HepG2 (cell line): ENCODE results near the gene PPP2R2D. TPM values are rescaled to one million over a fixed set of nuclear protein-coding genes. Genes with fewer than 3 reads are reported as not detected.

ENCODE experiments used
- ATAC-seq: fragments of 200-7000 bp; cut with Tn5 transposase; 3 replicates; pipeline ENCODE4 v1.9.1; 2020; ENCODE audit warnings: mild to moderate bottlenecking, moderate library complexity
- BruUV-seq: library from RNA; stranded (reverse); fragments of 400-500 nt; replicated peaks from 2 replicates; lab custom pipeline; 2021; lab: Mats Ljungman, UMichigan
- CTCF ChIA-PET: fragments of 300-600 bp; formaldehyde crosslinking; extraction: SDS; loops from one replicate; lab custom pipeline; 2021; ENCODE audit warnings: low total read pairs, inconsistent platforms, low intra/inter-chr PET ratio; lab: Yijun Ruan, JAX
- POLR2A ChIA-PET: fragments of 350-600 bp; sonication (Branson Sonifier 250); formaldehyde crosslinking; loops from one replicate; lab custom pipeline; 2020; ENCODE audit warnings: antibody characterized with exemption, inconsistent platforms; lab: Yijun Ruan, JAX
- DNase-seq: peaks from one replicate; pipeline ENCODE4 v3.0.0-alpha.2; 2015; ENCODE audit warnings: low spot score
- FAIRE-seq: peaks from 3 replicates; lab custom pipeline; 2011; peaks lifted over from hg19 to GRCh38; lab: Jason Lieb, UNC
- H2AFZ ChIP-seq: one replicate; pipeline ENCODE4 v1.6.1; 2011; ENCODE audit warnings: low read length, inconsistent platforms
- H3K27ac ChIP-seq: fragments of 300-600 bp; 3 replicates; pipeline ENCODE4 v1.8.0; 2011; ENCODE audit warnings: mixed run types, mild to moderate bottlenecking, mixed read lengths, low read length, inconsistent platforms; ENCODE audit not compliant: insufficient read depth; ENCODE audit errors: extremely low read length
- H3K27me3 ChIP-seq, 2 experiments: fragments of 200-600 bp in 1 of 2; 2 replicates in 1 of 2; 3 replicates in 1 of 2; pipeline versions ENCODE4 v1.6.0 to v1.8.0; 2011; ENCODE audit warnings: low read length in 2 of 2, mild to moderate bottlenecking in 2 of 2, moderate library complexity in 2 of 2, inconsistent platforms in 1 of 2; ENCODE audit not compliant: insufficient read depth in 2 of 2, control insufficient read depth in 1 of 2
- H3K36me3 ChIP-seq, 2 experiments: fragments of 200-600 bp in 1 of 2; replicated peaks in 1 of 2; 2 replicates in 1 of 2; 3 replicates in 1 of 2; pipeline versions ENCODE4 v1.5.1 to v1.8.0; 2011; ENCODE audit warnings: low read length in 2 of 2, inconsistent platforms in 1 of 2; ENCODE audit not compliant: insufficient read depth in 2 of 2, control insufficient read depth in 1 of 2
- H3K4me1 ChIP-seq: 2 replicates; pipeline ENCODE4 v1.5.1; 2012; ENCODE audit warnings: low read length, inconsistent platforms; ENCODE audit not compliant: insufficient read depth
- H3K4me2 ChIP-seq: 2 replicates; pipeline ENCODE4 v1.6.0; 2011; ENCODE audit warnings: low read depth, low read length, inconsistent platforms
- H3K4me3 ChIP-seq, 3 experiments: fragments of 200-600 bp in 1 of 3; sonication (generic), shearing (Covaris generic) in 1 of 3; replicated peaks in 1 of 3; 2 replicates each; pipeline ENCODE4 v1.5.1; 2011 to 2016; ENCODE audit warnings: low read length in 3 of 3, inconsistent platforms in 2 of 3, low read depth in 2 of 3, mild to moderate bottlenecking in 2 of 3, control low read depth in 1 of 3, mixed read lengths in 1 of 3; ENCODE audit not compliant: insufficient read depth in 1 of 3
- H3K79me2 ChIP-seq: one replicate; pipeline ENCODE4 v1.6.1; 2011; ENCODE audit warnings: low read length, inconsistent platforms; ENCODE audit not compliant: insufficient read depth
- H3K9ac ChIP-seq: 2 replicates; pipeline ENCODE4 v1.6.0; 2011; ENCODE audit warnings: mild to moderate bottlenecking, low read depth, low read length, inconsistent platforms; ENCODE audit not compliant: insufficient read depth
- H3K9me3 ChIP-seq: 2 replicates; pipeline ENCODE4 v1.5.1; 2012; ENCODE audit warnings: mild to moderate bottlenecking, low read length
- H4K20me1 ChIP-seq: 2 replicates; pipeline ENCODE4 v1.6.0; 2011; ENCODE audit warnings: inconsistent platforms, mild to moderate bottlenecking, low read length, moderate library complexity; ENCODE audit not compliant: insufficient read depth
- CTCF ChIP-seq: sonication (generic); formaldehyde crosslinking; IDR thresholded peaks from 2 replicates; pipeline ENCODE4 v1.5.0; 2020; ENCODE audit warnings: mild to moderate bottlenecking, missing genetic modification reagents, moderate library complexity
- MAFG ChIP-seq: sonication (generic); formaldehyde crosslinking; IDR thresholded peaks from 2 replicates; pipeline ENCODE4 v1.5.1; 2020; ENCODE audit warnings: mild to moderate bottlenecking, missing genetic modification reagents
- RBFOX2 ChIP-seq: fragments of 200-400 bp; formaldehyde crosslinking; IDR thresholded peaks from 2 replicates; pipeline ENCODE4 v1.6.1; 2017; ENCODE audit warnings: low read depth, mild to moderate bottlenecking, low read length
- ZMYM3 ChIP-seq: sonication (generic); formaldehyde crosslinking; IDR thresholded peaks from 2 replicates; pipeline ENCODE4 v1.5.1; 2020; ENCODE audit warnings: mild to moderate bottlenecking, missing genetic modification reagents
- ZNF879 ChIP-seq: sonication (generic); formaldehyde crosslinking; IDR thresholded peaks from 2 replicates; pipeline ENCODE4 v1.8.1; 2023; ENCODE audit warnings: missing genetic modification reagents
- WGBS: methylation state at CpG from one replicate; pipeline ENCODE4 v1.1.6; 2017; ENCODE audit warnings: low lambda C conversion rate; 5-methylcytosine and 5-hydroxymethylcytosine counted together
- in situ Hi-C: cut with HindIII; loops from 2 replicates; pipeline ENCODE4 v1.10.0; 2017; ENCODE audit warnings: low pct_unique_long_range_greater_than_20kb; ENCODE audit not compliant: extremely low pct_ligation_motif_present
- intact Hi-C: fragments of 100-400 bp; cut with micrococcal nuclease; formaldehyde crosslinking; loops from one replicate; pipeline ENCODE4 v1.10.0; 2022; ENCODE audit not compliant: unreplicated experiment
- polyA plus RNA-seq, 8 experiments: library from polyadenylated mRNA; depleted of rRNA in 3 of 8; stranded (reverse) in 7 of 8; unstranded in 1 of 8; fragments of >200 nt; fragmentation: Illumina TruSeq in 4 of 8; extraction: Trizol in 4 of 8; gene quantifications; 2 replicates each; pipeline versions ENCODE4 v1.2.1 to v1.2.3, GENCODE V29; 2011 to 2016; ENCODE audit warnings: low read depth in 4 of 8, missing spikeins in 1 of 8, mixed read lengths in 1 of 8; ENCODE audit not compliant: insufficient read depth in 1 of 8
- total RNA-seq, 5 experiments: library from RNA; depleted of rRNA; stranded (reverse); fragments of >200 nt; fragmentation: Illumina TruSeq; extraction: Trizol; gene quantifications; 2 replicates each; pipeline ENCODE4 v1.2.3, GENCODE V29; 2016; ENCODE audit warnings: low read depth in 1 of 5

The PPP2R2D gene
- total and polyA plus RNA-seq, 2 of the 13 experiments (the other 11 are each of a cell fraction or from before 2014, with no cell fraction given): 32.7 to 33.2 TPM

DNA sequence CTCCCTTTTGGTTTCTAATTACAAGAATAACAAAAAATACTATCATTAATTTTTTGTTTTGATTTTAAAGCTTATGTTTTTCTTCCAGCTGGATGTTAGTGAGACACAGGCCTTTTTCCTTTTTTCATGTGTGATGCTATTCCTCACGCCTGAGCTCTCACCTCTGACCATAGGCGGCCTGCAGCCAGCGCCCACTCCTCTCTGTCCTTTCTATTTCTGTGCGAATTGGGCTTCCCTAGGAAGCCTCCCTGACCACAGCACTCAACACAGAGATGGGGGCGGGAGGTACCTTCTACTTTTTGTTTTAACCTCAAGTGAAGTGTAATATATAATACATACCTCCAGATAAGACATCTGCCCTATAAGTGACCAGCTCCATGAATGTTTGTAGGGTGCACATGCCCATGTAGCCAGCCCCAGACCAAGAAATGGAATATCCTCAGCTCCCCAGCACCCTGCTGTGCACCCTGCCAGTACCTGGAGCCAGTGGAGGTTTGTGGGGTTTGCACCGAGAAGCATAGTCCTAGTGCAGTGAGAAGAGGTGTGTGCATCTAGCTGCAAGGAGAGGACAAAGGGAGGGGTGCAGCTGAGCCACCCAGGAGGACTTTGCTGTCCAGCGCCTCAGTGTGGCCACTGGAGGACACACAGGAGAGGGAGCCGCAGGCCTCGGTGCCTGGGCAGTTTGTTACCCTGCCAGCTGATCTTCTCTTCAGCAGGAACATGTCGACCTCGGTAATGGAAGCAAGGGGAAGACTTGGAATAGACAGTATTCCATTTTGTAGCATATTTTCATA, 42.4 kb downstream of the PPP2R2D start (continued):
- TF ChIP-seq CTCF (CRISPR knock-in tag): peak; percentile 59
- no peak for TF ChIP-seq ZNF879 (CRISPR knock-in tag)
- no peak for TF ChIP-seq RBFOX2

DNA sequence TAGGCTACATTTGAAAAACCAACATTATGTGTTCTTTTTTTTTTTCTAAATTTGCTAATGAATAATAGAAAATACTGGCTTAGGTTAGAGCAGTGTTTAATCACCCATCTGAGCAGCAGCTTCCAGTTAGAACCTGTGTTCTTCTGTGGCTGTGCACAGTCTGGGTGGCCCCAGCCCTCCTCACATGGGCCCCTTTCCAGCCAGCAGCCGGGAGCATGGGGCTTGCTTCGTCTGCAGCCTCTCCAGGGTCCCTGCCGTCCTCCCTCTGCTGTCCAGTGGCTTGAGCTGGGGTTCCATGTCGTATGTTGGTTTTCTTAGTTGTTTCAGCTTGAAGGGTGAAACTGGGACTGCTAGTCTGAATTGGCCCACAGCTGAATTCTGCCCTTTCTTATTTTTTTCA, 43.6 kb downstream of the PPP2R2D start:
- in situ Hi-C loops (no loop called here), intact Hi-C loops (no loop called here)
- Histone ChIP-seq H3K9me3 (no peaks in the 10 kb centered on the region), H2AFZ (no peak overlapping the region), H3K79me2 (peaks cover 3% of the 10 kb centered on the region), H3K9ac (no peak overlapping the region), H4K20me1 (no peaks in the 10 kb centered on the region; the same call in 1 of the 2 replicates), H3K27ac (no peak overlapping the region), H3K4me1 (peaks cover 12% of the 10 kb centered on the region), H3K27me3 (no peaks in the 10 kb centered on the region), H3K36me3 (peaks cover 27 to 84% of the 10 kb centered on the region in 2 experiments), H3K4me2 (no peak overlapping the region), H3K4me3 (no peak overlapping the region)
- ATAC-seq (no peak), DNase-seq (no peak), FAIRE-seq (no peak)
- POLR2A ChIA-PET: no interaction called here
- no peak for TF ChIP-seq ZMYM3 (CRISPR knock-in tag)
- no peak for TF ChIP-seq MAFG (CRISPR knock-in tag)
- WGBS: 98% methylated on average over 4 of the region's 4 CpGs
- no TSS peak for BruUV-seq
- CTCF ChIA-PET: interaction anchor here (1.4 kb wide), 1 partner anchor 59 kb away, joined by 8 read pairs; no protein-coding TSS in a partner anchor
